Lung microvascular endothelial cell (primary cell): ENCODE data around the gene TMEM108. TPM values are rescaled to one million over a fixed set of nuclear protein-coding genes. Genes with fewer than 3 reads are reported as not detected.

Source experiments
- DNase-seq, 2 donors: peaks; one replicate each; pipeline versions ENCODE4 v3.0.0 to v3.0.0-alpha.2; 2010; ENCODE audit warnings: low read depth in 2 of 2
- total RNA-seq: library from RNA; depleted of rRNA; stranded (reverse); fragments of >200 nt; gene quantifications from 2 replicates; pipeline ENCODE4 v1.2.1, GENCODE V29; 2014

The TMEM108 gene
- total RNA-seq, 1 donor from 2014 or later = not detected

GRCh38 chr3:133383741-133384140 lies 345.6 kb downstream of the TMEM108 start:
- no peak for DNase-seq

- peak; percentile 70 to 82 for DNase-seq
These were observed 346.3 kb downstream of the TMEM108 start for GRCh38 chr3:133384331-133385027.

- no peak for DNase-seq
These were observed 348.7 kb downstream of the TMEM108 start for GRCh38 chr3:133386876-133387275.

DNA sequence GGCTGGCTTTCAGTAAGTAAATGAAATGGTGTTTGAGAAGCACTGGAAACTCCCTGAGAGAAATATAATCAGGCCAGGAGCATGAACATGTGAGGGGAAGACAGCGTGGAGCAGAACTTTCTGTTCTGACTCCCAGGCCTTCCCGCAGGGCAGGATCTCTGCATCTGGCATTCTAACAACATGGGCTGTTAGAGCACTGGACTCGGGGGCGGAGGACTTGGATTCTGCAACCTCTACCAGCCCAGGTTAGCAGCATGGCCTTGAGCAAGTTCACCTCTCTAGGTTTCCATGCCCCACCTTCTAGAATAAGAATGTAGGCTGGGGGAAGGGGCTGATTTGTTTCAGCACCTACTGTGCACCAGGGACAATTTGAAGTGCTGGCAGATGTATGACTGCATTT lies 349.1 kb downstream of the TMEM108 start:
- no peak for DNase-seq

GRCh38 chr3:133388696-133389395 lies 350.7 kb downstream of the TMEM108 start:
- DNase-seq = no peak

GRCh38 chr3:133390715-133391114 lies 352.5 kb downstream of the TMEM108 start:
- DNase-seq = no peak

- DNase-seq = no peak
These were observed 355.0 kb downstream of the TMEM108 start for GRCh38 chr3:133393204-133393603.

DNA sequence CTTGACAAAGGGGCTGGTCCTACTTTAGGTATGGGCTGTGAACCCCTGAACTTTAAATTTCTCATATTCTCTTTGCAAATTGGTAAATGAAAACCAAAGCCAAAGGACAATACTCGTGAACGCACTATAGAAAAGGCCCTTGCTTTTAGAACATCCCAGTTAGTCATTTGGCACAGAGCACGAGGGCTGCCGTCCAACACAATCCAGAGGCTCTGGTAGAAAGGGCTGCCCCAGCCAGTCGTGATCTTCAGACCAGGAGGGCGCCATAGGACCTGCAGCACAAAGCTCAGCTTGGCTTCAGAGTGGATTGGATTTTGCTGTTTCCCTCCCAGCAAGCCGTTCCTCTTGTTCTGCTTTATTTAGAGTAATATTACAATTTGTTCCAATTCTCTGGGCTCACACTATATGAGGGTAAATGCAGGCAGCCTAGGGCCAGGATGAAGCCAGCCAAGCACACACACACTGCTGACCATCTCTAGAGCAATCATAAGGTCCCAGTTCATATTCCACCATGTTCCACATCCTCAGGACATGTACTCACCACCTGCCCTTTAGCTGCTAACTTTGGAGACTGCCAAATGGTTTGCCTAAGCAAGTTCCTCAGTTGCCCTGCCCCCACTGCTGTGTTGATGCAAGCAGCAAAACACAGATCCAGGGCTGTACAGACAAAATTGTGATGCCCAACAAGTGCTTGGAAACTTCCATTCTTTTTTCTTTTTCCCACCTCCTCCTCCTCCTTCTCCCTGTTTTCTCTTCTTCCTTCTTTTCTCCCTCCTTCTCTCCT lies 355.7 kb downstream of the TMEM108 start:
- no peak for DNase-seq

DNA sequence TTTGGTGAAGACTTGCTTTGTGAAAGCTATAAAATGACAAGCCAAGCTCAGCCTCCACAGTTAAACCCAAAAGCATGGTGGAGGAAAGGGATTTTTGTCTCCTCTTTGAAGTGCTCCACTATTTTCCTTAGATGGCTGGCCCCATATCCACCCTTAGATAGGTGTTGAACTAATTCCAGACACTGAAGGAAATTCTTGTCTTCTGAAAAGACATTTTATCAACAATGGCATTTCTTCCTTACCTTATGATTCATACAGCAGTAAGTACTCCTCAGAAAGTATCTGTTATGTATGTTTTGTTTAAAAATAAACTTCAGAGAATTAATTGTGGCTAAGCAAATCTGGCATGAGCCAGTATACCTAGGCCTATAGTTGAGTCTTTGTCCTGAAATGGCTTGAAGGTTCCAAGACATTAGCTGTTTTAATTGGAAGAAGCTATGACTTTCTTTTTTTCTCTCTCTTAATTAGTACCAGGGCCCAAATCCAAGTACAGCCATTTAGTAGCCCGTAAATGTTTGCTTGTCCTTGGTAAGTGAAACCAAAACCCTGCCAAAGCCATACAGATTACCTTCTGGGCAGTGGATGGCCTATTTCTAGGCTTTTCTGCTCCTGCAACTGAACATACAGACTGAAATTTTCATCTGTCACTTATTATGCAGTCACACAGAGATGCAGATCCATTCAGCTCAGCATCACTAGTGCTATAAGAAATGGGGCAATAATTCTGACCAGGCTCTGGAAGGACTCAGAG lies 356.5 kb downstream of the TMEM108 start:
- DNase-seq = no peak

DNA sequence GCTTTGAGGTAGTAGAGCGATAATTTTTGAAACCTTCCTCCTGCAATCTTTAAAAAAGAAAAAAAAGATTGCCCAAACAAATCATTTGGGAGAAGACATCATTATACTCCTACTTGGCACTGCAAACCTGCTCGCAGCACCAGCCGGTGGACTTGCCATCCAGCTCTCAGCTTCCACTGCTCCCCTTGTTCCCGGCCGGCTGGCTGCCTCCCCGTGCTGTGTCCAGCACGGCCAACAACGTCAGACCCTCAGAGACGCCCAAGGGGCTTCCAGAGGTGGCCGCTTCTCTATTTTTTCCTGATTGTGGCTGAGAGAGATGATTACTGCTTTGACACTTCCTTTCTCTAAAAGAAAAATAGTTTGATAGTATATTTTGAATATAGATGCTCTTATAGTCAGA lies 358.7 kb downstream of the TMEM108 start:
- DNase-seq = no peak

- no peak for DNase-seq
These were observed 361.9 kb downstream of the TMEM108 start, which contains the start of gene BFSP2 for GRCh38 chr3:133400006-133400515. TSS of gene BFSP2 (plus strand) at chr3:133400056. CDS start at chr3:133400084, 28 bp downstream.

DNA sequence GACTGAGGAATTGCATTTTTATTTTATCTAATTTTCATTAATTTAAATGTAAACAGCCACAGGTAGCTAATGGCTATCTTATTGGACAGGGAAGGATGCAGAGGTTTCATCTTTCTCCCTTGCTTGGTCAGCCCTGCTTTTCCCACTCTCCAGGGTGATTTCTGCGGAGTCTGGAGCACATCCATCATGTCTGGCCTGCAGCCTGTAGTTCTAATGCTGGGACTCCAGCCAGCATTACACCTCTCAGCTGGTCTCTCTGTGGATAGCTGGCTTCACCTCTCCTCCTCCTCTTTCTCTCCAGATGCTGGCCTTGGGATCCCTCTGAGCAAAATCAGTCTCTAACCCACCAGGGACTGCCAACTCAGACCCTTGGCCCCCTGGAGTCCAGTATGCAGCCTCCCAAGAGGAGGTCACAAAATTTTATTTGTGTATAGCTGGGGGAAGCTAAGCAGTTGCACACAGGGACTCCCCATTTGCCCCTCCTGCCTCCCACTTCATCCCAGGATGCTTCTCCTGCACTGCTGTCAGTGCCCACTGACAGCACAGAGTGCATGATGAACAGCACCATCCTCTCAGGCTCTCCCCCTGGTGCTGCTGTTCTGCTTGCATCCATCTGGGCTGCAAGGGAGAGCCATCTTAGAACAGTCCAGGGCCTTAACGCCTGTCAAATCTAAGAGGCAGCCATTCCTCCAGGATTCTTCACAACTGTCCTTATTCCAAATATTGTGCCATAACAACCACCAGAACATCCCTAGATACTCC lies 363.4 kb downstream of the TMEM108 start:
- DNase-seq = no peak

- no peak for DNase-seq
These were observed 366.7 kb downstream of the TMEM108 start for GRCh38 chr3:133404920-133405319.

DNA sequence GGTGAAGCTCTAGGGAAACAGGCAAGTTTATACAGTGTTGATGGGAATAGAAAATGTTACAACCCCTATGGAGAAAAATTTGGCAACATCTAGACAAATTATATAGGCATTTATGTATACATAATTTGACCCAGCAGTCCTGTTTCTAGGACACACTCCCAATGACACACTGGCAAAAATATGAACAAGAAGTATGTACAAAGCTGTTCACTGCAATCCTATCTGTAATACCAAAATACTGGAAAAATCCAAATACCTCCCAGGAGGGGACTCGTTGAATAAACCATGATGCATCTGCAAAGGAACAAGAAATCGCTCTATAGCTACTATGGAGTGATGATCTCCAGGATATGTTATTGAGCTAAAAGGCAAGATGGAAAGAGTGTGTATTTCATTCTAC lies 370.2 kb downstream of the TMEM108 start:
- DNase-seq = no peak

DNA sequence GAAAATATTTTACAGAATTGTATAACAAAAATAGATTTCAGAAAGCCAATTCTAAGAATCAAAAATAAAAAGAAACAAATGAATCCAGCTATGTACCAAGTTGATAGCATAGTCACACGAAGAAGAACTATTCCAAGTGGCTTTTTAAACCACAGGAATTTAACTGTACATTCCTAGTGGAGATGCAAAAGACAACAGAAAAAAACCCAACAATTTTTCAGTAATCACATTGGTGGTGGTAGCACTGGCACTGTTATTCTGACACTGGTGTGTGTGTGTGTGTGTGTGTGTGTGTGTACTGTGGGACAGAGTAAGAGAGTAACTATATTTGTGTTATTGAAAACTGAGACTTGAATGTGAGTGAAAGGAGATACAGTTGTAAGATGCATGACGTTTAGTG lies 370.8 kb downstream of the TMEM108 start:
- DNase-seq = no peak

- DNase-seq = no peak
These were observed 372.2 kb downstream of the TMEM108 start for GRCh38 chr3:133410191-133410892.

GRCh38 chr3:133412183-133413132 lies 374.3 kb downstream of the TMEM108 start:
- DNase-seq = peak; percentile 16 to 28

DNA sequence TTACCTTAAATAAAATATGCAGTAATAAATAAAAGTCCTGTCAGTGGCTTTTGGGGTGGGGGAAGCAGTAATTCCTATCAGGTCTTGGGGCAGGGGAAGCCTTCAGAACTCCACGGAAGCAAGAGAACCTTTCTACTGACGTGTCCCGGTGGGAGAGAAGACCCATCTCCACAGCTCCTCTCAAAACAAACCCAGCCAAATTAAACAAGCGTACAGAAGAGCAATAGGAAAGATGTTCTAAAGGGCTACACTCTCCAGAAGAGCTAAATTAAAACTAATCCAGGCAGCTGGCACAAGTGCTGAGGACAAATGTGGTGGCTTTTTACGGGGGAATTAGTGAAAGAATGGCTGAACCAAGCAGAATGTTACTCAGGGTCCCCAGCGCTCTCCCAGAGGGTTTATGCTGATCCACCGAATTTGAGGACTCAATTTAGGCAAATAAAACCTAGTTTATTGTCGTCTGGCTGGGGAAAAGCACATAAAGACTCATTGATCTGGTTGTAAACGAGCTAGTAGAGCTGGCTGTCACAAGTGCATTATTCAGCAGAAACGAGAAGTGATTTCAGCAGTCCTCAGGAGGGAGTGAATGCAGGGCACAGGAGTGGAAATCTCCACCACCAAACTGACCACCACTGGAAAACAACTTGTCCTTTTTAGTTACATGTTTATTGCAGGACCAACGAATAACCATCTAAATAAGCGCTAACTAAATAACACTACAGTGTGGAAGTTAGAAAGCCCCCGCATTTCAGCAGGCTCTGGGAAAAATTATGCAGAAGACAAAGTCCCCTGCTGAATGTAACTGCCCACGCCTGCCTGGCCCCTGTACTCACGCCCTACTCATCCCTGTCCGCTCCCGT lies 375.2 kb downstream of the TMEM108 start:
- DNase-seq = peak in 1 of 2 donors; percentile 12
